Colonic mucosa (tissue), 4 donors: ENCODE results near the gene STUB1. TPM values are rescaled to one million over a fixed set of nuclear protein-coding genes. Genes with fewer than 3 reads are reported as not detected.

ENCODE experiments used
- DNase-seq: peaks from one replicate; pipeline ENCODE4 v3.0.0-alpha.2; 2020
- H3K27ac ChIP-seq: fragments of 200-600 bp; one replicate; pipeline ENCODE4 v1.8.0; 2021
- H3K27me3 ChIP-seq: fragments of 200-600 bp; one replicate; pipeline ENCODE4 v1.8.0; 2021
- H3K36me3 ChIP-seq: fragments of 200-600 bp; one replicate; pipeline ENCODE4 v1.8.0; 2021
- H3K4me1 ChIP-seq: fragments of 200-600 bp; one replicate; pipeline ENCODE4 v1.8.0; 2021; ENCODE audit warnings: mild to moderate bottlenecking
- H3K4me3 ChIP-seq: fragments of 200-600 bp; one replicate; pipeline ENCODE4 v1.8.0; 2021
- H3K9ac ChIP-seq, 2 donors: one replicate each; pipeline ENCODE4 v1.7.0; 2013; ENCODE audit warnings: control low read depth in 2 of 2, low read depth in 2 of 2, low read length in 2 of 2
- H3K9me3 ChIP-seq: fragments of 200-600 bp; one replicate; pipeline ENCODE4 v1.8.0; 2021
- CTCF ChIP-seq: fragments of 200-600 bp; IDR thresholded peaks from one replicate; pipeline ENCODE4 v1.8.0; 2022; ENCODE audit warnings: antibody characterized with exemption, mild to moderate bottlenecking
- intact Hi-C: fragments of 100-400 bp; cut with DNase I; formaldehyde crosslinking; loops from one replicate; pipeline ENCODE4 v1.14.1; 2022
- total RNA-seq, 2 donors: library from RNA; stranded (reverse); fragmentation: NEBNext Ultra II Directional in 1 of 2; extraction: Animal tissue kit (Norgen Biotek cat#: 25700) in 1 of 2; gene quantifications; one replicate each; pipeline ENCODE4 v1.2.1, GENCODE V29; 2021
- donor health status: healthy.
- donor health status: DM: no; HTN: no; CAD: no.
- donor health status: DM: no; HTN: no; CAD: no.

STUB1 gene
- total RNA-seq, 2 donors from 2014 or later, result 96.7 to 159 TPM

- peak overlapping the region; percentile 87 for H3K4me3 ChIP-seq
- peak overlapping the region; percentile 57 to 92 for H3K9ac ChIP-seq
- H3K9me3 ChIP-seq, result no peaks in the 10 kb centered on the region
- intact Hi-C loops, result no loop called here
- peaks cover 6% of the 10 kb centered on the region for H3K4me1 ChIP-seq
- peak overlapping the region; percentile 94 for H3K27ac ChIP-seq
- H3K36me3 ChIP-seq, result no peaks in the 10 kb centered on the region
- no peaks in the 10 kb centered on the region for H3K27me3 ChIP-seq
- TF ChIP-seq CTCF, result no peak
- peak; percentile 95 for DNase-seq
These were observed 42.9 kb upstream of the STUB1 start for GRCh38 chr16:637081-638018.

GRCh38 chr16:638034-638543 lies 42.1 kb upstream of the STUB1 start:
- peak overlapping the region in 1 of 2 donors; percentile 19 for H3K9ac ChIP-seq
- H3K36me3 ChIP-seq, result no peaks in the 10 kb centered on the region
- H3K9me3 ChIP-seq, result no peaks in the 10 kb centered on the region
- peaks cover 12% of the 10 kb centered on the region for H3K4me1 ChIP-seq
- TF ChIP-seq CTCF, result no peak
- no peaks in the 10 kb centered on the region for H3K27me3 ChIP-seq
- DNase-seq, result no peak
- H3K4me3 ChIP-seq, result peak overlapping the region; percentile 30
- no peak overlapping the region for H3K27ac ChIP-seq
- intact Hi-C loops, result no loop called here

- Histone ChIP-seq H3K9ac (no peak overlapping the region), H3K27ac (no peak overlapping the region), H3K36me3 (no peaks in the 10 kb centered on the region), H3K9me3 (no peaks in the 10 kb centered on the region), H3K4me1 (peaks cover 17% of the 10 kb centered on the region), H3K27me3 (no peaks in the 10 kb centered on the region), H3K4me3 (no peak overlapping the region)
- intact Hi-C loops, result no loop called here
- no peak for TF ChIP-seq CTCF
- DNase-seq, result no peak
These were observed 41.4 kb upstream of the STUB1 start for GRCh38 chr16:638836-639235.

GRCh38 chr16:640614-641013 lies 39.6 kb upstream of the STUB1 start:
- Histone ChIP-seq H3K4me3 (no peak overlapping the region), H3K4me1 (peaks cover 10% of the 10 kb centered on the region), H3K27ac (no peak overlapping the region), H3K36me3 (no peaks in the 10 kb centered on the region), H3K9ac (peak overlapping the region; percentile 84 to 97), H3K9me3 (no peaks in the 10 kb centered on the region), H3K27me3 (no peaks in the 10 kb centered on the region)
- TF ChIP-seq CTCF, result no peak
- intact Hi-C loops, result no loop called here
- no peak for DNase-seq

- Histone ChIP-seq H3K9ac (peak within 1 kb of the TSS; percentile 95 to 97), H3K27me3 (no peaks in the 10 kb centered on the region), H3K36me3 (no peaks in the 10 kb centered on the region), H3K4me1 (peaks cover 15% of the 10 kb centered on the region), H3K9me3 (no peaks in the 10 kb centered on the region), H3K4me3 (peak within 1 kb of the TSS; percentile 87), H3K27ac (peak within 1 kb of the TSS; percentile 86)
- no peak for TF ChIP-seq CTCF
- intact Hi-C loops, result no loop called here
- peak; percentile 91 for DNase-seq
These were observed 38.7 kb upstream of the STUB1 start, which contains the start of gene MCRIP2 for GRCh38 chr16:641326-642188. Gene MCRIP2 (plus strand): TSS chr16:641828. CDS start chr16:641992, 164 bp downstream.
